Central memory CD4-positive, alpha-beta T cell (primary cell): ENCODE data around the gene KLHL3.

ENCODE experiments used
- DNase-seq: peaks from one replicate; pipeline ENCODE4 v3.0.0; 2022

Gene KLHL3

DNA sequence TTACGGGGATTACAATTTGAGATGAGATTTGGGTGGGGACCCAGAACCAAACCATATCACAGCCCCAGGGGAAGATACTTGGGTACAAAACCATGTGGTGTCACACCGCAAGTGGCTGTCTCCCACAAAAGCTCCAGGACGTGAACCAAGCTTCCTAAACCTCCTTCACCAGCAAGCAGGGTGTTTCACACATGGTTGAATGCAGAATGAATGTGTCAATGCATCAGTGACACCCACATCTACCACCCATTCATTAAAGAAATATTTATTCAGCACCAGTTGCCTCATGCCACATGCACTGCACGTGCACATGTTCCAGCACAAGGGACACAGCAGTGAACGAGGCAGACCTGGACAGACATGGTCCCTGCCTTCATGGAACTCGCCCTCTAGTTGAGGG lies 165.8 kb downstream of the KLHL3 start:
- no peak for DNase-seq
